Colonic mucosa (tissue), 4 donors: Measurements from ENCODE around the gene BST1. TPM values are rescaled to one million over a fixed set of nuclear protein-coding genes. Genes with fewer than 3 reads are reported as not detected.

Experiments
- DNase-seq: peaks from one replicate; pipeline ENCODE4 v3.0.0-alpha.2; 2020
- H3K27ac ChIP-seq: fragments of 200-600 bp; one replicate; pipeline ENCODE4 v1.8.0; 2021
- H3K27me3 ChIP-seq: fragments of 200-600 bp; one replicate; pipeline ENCODE4 v1.8.0; 2021
- H3K36me3 ChIP-seq: fragments of 200-600 bp; one replicate; pipeline ENCODE4 v1.8.0; 2021
- H3K4me1 ChIP-seq: fragments of 200-600 bp; one replicate; pipeline ENCODE4 v1.8.0; 2021; ENCODE audit warnings: mild to moderate bottlenecking
- H3K4me3 ChIP-seq: fragments of 200-600 bp; one replicate; pipeline ENCODE4 v1.8.0; 2021
- H3K9ac ChIP-seq, 2 donors: one replicate each; pipeline ENCODE4 v1.7.0; 2013; ENCODE audit warnings: control low read depth in 2 of 2, low read depth in 2 of 2, low read length in 2 of 2
- H3K9me3 ChIP-seq: fragments of 200-600 bp; one replicate; pipeline ENCODE4 v1.8.0; 2021
- CTCF ChIP-seq: fragments of 200-600 bp; IDR thresholded peaks from one replicate; pipeline ENCODE4 v1.8.0; 2022; ENCODE audit warnings: antibody characterized with exemption, mild to moderate bottlenecking
- intact Hi-C: fragments of 100-400 bp; cut with DNase I; formaldehyde crosslinking; loops from one replicate; pipeline ENCODE4 v1.14.1; 2022
- total RNA-seq, 2 donors: library from RNA; stranded (reverse); fragmentation: NEBNext Ultra II Directional in 1 of 2; extraction: Animal tissue kit (Norgen Biotek cat#: 25700) in 1 of 2; gene quantifications; one replicate each; pipeline ENCODE4 v1.2.1, GENCODE V29; 2021
- donor health status: healthy.
- donor health status: DM: no; HTN: no; CAD: no.
- donor health status: DM: no; HTN: no; CAD: no.

Gene BST1
- total RNA-seq, 2 donors from 2014 or later = 9.2 to 12.4 TPM

DNA sequence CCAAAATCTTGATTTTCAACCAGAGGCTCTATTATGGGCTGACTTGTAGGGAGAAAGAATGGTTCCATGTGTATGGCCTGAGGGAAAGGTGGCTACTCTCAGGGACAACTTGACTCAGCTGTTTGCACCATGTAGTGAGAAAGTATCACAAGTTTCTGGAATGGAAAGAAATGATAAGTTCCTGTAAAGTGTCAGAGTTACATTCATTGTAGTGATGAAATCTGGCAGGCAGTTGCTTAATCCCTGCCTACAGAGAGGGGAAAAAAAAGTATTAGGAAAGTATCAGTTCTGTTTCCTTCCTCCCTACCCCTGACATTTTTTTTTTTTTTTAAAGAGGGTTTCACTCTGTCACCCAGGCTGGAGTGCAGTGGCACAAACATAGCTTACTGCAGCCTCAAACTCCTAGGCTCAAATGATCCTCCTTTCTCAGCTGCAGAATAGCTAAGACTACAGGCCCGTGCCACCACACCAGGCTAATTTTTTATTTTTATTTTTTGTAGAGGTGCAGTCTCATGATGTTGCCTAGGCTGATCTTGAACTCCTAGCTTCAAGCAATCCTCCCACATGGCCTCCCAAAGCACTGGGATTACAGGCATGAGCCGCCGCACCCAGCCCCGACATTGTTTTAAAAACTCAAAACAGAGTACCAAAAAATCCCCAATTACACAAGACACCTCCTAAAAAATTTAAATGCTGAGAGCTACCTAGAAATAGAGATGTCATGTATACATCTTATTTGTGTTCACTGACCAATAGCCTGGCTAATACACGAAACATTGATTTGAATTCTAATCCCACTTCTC lies 42.9 kb upstream of the BST1 start:
- Histone ChIP-seq H3K9ac (no peak overlapping the region), H3K4me3 (no peak overlapping the region), H3K9me3 (no peaks in the 10 kb centered on the region), H3K27me3 (no peaks in the 10 kb centered on the region), H3K27ac (no peak overlapping the region), H3K36me3 (no peaks in the 10 kb centered on the region), H3K4me1 (peaks cover 4% of the 10 kb centered on the region)
- intact Hi-C loops = no loop called here
- no peak for DNase-seq
- TF ChIP-seq CTCF = no peak

GRCh38 chr4:15665753-15666365 lies 37.0 kb upstream of the BST1 start:
- intact Hi-C loops = no loop called here
- Histone ChIP-seq H3K4me3 (no peak overlapping the region), H3K4me1 (peaks cover 4% of the 10 kb centered on the region), H3K9me3 (no peaks in the 10 kb centered on the region), H3K27ac (no peak overlapping the region), H3K9ac (no peak overlapping the region), H3K27me3 (no peaks in the 10 kb centered on the region), H3K36me3 (no peaks in the 10 kb centered on the region)
- peak; percentile 37 for DNase-seq
- no peak for TF ChIP-seq CTCF

DNA sequence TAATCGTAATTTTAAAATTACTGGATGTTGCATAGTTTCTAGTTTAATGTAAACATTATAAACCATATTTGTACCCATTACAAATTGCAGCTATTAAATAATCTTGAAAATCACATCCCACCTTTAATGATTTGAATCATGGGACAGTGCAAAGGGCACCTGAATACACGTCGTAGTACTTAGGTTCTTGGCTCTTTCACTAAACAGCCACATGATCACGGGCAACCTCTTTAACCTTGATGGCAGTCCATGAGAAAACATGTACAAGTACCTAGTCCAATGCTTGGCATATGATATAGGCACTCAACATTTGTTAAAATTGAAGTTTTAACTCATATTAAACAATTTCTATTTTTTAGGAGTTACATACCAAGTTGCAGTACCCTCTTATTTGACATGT lies 35.9 kb upstream of the BST1 start:
- no peak overlapping the region for H3K27ac ChIP-seq
- H3K4me1 ChIP-seq = peaks cover 4% of the 10 kb centered on the region
- intact Hi-C loops = no loop called here
- no peak for TF ChIP-seq CTCF
- H3K27me3 ChIP-seq = no peaks in the 10 kb centered on the region
- H3K9me3 ChIP-seq = no peaks in the 10 kb centered on the region
- H3K4me3 ChIP-seq = no peak overlapping the region
- no peak overlapping the region for H3K9ac ChIP-seq
- DNase-seq = no peak
- H3K36me3 ChIP-seq = no peaks in the 10 kb centered on the region

DNA sequence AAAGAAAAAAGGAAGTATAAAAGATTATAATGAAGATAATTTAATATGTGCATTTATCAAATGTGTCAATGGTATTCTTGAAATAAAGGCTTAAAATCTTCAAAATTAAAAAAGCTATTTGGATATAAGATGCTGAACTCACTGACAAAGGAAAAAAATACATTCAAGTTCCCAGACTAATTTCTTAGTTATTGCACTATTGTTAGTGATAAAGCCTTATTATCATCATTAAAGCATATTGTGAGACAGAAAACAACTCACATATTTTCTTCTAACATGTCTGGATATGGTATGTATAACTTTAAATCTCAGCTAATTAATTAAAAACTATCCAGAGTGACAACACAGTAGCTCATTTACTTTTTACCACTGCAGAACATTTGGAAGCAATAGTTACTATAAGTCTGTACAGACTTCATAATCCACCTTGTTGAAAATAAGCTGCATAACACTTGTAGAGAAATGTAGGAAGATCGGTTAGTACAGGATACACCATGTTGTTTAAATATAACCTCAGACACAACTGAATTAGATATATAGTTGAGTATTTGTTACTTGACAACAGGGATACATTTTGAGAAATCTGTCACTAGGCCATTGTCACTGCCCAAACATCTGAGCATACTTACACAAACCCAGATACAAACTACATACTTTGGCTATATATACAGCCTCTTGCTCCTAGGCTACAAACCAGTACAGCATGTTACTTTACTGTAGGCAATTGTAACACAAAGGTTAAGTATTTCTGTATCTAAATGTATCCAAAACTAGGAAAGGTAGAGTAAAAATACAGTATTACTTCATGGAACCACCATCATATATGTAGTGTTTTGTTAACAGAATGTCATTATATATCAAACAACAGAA lies 34.1 kb upstream of the BST1 start:
- H3K4me1 ChIP-seq = peaks cover 4% of the 10 kb centered on the region
- TF ChIP-seq CTCF = no peak
- no peaks in the 10 kb centered on the region for H3K27me3 ChIP-seq
- no peaks in the 10 kb centered on the region for H3K36me3 ChIP-seq
- no peak overlapping the region for H3K27ac ChIP-seq
- DNase-seq = no peak
- no peak overlapping the region for H3K4me3 ChIP-seq
- no peak overlapping the region for H3K9ac ChIP-seq
- no peaks in the 10 kb centered on the region for H3K9me3 ChIP-seq
- intact Hi-C loops = no loop called here

DNA sequence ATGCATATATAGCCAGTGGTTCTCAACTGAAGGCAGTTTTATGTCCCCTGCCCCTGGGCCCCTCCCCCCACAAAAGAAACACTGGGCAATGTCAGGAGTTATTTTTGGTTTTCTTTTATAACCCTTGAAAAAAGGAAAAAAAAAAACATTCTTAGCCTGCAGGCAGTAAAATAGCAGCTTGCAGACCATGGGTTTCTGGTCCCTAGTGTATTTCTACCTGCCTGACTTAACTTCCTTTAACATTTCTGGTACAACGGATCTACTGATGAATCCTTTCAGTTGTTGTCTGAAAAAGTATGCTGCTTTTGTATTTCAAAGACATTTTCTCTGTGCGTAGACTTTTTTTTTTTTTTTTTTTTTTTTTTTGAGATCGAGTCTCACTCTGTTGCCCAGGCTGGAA lies 32.3 kb upstream of the BST1 start:
- DNase-seq = no peak
- H3K27me3 ChIP-seq = no peaks in the 10 kb centered on the region
- no peak overlapping the region for H3K27ac ChIP-seq
- no peak for TF ChIP-seq CTCF
- intact Hi-C loops = no loop called here
- H3K4me1 ChIP-seq = peaks cover 4% of the 10 kb centered on the region
- H3K9ac ChIP-seq = no peak overlapping the region
- no peaks in the 10 kb centered on the region for H3K9me3 ChIP-seq
- H3K36me3 ChIP-seq = no peaks in the 10 kb centered on the region
- no peak overlapping the region for H3K4me3 ChIP-seq
